GM21723 (cell line): ENCODE results near the gene STPG2.

Experiments
- ATAC-seq: cut with Tn5 transposase; IDR thresholded peaks from one replicate; pipeline ENCODE4 v1.9.1; 2021; ENCODE audit warnings: mild to moderate bottlenecking, moderate library complexity; ENCODE audit not compliant: unreplicated experiment

Gene STPG2

DNA sequence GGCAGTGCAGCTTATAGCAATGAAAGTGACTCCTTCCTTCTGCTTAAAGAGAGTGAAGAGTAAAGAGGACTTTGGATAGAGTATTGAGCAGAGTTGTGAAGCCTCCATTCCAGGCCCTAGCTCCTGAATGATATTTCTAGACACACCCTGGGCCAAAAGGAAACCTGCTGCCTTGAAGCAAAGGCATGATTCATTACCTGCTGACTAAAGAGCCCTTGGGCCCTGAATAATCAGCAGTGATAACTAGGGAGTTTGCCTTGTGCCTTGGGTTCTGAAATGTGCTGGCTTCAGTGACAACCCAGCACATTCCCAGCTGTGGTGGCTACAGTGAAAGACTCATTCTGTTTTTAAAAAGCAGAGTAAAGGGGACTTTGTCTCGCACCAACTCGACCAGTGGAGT, 49.2 kb downstream of the STPG2 start:
- no peak for ATAC-seq

DNA sequence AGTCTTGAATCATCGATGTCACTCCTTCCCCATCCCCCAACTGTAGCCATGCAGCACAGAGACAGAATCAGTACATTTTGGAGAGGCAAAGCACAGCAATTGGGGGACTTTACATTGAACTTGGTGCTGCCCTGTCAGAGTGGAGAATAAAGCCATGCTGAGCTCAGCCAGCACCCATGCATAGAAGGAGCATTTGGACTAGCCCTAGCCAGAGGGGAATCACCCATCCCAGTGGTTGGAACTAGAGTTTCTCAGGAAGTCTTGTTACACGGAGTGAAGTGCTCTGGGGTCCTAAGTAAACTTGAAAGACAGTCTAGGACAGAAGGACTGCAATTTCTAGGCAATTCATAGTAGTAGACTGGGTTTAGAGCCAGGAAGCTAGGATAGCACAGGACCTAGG, 49.6 kb downstream of the STPG2 start:
- ATAC-seq, result no peak

DNA sequence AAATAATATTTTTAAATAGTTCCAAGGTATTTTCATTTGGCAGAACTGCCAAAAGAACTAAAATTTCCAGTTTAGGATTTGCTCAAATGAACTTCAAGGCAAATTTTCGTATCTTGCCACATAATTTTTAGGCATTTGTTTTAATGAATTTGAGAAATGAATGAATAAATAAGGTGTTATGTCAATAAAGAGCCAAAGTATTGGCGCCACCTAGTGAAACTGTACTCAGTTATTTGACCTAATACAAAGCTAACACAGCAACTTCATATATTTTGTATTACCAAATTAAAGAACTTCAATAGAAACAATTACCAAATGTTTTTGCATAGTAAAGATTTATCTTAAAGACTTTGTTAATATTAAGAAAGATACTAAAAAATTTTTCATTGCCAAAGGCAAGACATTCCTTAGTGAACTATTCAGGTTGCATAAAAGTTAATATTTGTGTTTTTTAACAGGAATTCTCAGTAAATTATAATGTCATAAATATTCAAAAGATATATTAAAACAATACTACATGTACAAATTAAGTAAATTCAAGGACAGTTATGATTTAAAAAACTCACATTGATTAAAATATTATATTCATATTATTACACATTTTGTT, 50.3 kb downstream of the STPG2 start:
- ATAC-seq, result no peak

DNA sequence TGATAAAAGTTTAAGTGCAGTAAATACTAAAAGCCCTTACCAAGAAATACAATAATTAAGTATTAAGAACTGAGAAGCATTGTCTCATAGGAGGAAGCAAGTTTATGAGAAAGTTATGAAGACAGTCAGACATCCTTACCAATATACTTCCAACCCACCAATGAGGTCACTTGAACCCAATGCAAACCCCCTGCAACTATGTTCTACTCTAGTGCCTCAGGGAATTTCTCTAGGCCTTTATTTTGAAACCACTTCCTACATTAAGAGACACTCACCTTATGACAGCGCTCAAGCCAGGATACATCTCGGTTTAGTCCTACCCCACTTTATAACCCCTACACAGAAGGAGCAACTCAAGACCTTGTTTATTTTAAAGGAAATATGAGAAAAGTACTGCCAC, 61.3 kb downstream of the STPG2 start:
- no peak for ATAC-seq

DNA sequence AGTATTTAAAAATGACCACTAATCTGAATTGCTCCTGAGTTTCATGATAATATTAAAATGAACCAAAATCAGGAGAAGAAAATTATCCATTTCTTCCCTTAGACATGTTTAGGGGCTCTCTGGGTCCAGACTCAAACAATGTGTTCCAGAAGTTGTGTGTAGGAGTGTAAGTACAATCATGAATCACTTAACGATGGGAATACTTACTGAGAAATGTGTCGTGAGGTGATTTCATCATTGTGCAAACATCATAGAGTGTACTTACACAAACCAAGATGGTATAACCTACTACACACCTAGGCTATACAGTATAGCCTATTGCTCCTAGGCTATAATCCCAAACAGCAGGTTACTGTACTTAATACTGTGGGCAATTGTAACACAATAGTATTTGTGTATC, 74.8 kb downstream of the STPG2 start:
- no peak for ATAC-seq

DNA sequence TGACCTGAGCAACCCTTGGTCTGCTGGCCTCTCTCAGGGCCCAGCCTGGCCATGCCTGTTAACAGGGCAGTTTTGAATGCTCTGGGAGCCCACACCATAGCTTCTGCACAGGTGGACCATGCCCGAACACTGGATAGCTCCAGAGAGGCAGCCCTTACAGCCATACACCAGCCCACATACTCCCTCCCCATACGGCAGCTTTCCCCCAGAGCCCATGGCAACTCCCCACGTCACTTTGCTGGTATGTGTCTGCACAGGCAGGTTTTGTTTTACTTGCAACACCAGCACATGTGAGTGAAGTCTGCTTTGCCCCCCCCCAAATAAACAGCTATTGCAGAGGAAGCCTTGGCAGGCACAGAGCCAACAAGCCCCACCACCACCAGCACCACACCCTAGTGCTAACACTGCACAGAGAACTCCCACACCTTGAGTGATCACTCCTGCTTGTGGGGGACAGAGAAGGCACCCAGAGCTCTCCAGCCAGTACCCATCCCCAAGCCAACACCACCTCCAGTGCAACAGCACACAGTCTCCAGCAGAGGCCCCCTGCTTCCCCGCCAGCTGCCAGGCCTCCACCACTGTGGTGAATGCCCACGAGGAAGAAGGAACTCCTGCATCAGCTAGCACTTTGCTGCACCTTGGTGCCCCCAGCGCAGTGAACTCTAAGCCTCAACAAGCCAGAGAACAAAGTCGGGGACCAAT, 87.3 kb downstream of the STPG2 start:
- no peak for ATAC-seq

DNA sequence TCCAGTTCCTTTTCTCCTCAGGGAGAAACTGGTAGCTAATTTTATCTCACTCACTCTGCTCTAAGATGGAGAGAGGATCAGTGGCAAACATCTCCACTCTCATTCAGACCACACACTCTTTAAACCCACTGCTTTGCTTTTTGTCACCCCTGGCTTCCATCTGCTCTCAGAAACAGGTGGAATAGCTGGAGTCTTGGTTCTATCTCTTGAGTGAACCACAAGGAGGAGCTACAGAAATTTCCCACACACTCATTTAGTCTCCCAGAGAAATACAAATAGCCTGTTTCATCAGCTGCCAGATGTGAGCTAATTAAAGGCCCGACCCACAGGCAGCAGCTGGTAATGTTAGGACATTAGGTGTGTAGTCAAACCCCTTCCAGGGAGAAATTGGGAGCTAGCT, 96.6 kb downstream of the STPG2 start:
- ATAC-seq, result no peak

DNA sequence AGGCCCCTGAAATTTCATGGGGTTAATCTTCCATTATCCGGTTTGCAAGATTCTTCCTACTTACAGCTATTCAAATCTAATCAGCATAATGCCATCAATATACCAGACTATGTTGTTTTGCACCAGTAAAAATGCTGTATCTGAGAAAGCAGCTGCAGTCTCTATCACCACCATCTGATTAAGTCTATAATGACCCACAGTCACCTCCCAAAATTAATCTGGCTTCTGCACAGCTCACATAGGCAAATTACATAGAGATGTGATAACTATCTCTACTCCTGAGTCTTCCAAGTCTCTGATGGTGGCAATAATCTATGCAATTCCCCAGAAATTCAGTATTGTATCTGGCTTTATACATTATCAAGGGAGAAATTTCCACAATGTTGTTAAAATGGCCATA, 113.2 kb downstream of the STPG2 start:
- no peak for ATAC-seq

DNA sequence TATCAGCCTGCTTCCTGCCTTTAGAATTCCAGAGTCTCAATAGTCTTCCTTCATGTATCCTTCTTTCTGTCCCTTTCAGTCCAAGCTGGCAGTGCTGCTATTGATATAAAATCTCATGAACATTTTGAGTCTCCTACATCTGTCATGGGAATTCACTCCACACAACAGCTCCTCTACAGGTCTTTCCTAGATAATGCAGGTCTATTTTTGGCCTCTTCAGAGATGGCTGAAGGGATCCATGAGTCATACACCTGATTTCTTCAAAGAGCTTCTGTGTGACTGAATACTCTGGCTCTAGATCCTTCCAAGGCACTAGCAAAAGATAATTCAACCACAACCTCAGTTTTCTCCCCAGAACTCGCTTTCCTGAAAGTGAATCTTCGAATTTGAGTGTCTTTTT, 115.4 kb downstream of the STPG2 start:
- no peak for ATAC-seq

DNA sequence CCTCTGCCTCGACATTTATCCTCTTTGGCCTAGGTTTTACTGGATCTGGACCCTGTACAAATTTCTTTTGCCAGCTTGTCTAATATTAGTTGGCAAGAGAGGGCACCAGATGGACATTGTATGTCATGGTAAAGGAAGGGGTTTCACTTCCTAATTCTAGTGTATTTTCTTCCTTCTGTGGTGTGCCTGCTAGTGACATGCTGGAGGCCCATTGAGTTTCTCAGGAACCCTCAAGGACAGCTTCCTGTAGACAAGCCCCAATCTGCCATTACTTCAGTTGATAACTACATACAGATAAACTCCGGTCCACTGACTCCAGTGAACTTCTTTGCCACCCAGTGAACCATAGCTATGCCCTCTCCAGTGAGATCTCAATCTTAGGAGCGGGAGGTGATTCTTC, 116.9 kb downstream of the STPG2 start:
- no peak for ATAC-seq

DNA sequence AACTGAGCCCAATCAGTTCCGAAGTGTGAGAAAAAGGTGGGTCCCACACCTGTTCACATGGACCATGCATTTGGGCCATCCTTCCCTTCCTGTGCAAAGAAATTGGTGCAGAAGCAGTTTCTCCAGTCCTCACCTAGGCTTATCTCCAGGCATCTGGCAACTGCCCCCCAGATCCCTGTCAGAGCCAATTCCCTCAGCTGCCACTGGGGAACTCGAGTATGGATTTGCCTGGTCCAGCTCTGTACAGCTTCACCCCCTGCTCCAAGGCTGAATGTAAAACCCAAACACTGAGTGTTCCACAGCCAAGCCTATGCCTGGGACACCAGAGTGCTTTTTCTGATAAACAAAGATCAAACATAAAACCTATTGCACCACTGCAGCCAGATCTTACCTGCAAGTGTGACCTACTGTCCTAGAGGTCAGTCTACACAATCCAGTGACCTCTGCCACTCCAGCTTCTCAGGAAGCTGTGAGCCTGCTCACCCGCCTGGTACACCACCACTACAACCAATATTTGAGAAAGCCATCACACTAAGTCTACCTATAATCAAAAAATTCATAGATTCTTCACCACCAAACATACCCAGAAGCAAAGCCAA, 136.4 kb downstream of the STPG2 start:
- no peak for ATAC-seq

DNA sequence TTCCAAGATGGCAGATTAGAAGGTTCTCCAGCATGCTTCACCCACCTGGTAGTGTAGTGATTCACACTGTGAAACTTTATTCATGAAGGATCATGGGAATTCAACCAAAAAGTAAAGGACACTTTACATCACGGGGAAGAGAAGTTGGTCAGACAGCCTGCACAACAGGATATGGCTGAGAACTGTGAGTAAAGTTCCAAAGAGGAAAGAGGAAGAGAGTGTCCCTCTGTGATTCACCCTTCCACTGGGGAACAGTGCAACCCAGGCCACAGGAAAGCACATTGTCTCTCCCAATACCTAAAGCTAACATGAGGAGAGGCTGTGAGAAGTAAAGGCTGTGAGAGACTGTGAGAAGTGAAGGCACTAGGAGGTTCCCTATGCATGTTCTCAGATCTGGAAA, 137.2 kb downstream of the STPG2 start:
- ATAC-seq, result no peak

DNA sequence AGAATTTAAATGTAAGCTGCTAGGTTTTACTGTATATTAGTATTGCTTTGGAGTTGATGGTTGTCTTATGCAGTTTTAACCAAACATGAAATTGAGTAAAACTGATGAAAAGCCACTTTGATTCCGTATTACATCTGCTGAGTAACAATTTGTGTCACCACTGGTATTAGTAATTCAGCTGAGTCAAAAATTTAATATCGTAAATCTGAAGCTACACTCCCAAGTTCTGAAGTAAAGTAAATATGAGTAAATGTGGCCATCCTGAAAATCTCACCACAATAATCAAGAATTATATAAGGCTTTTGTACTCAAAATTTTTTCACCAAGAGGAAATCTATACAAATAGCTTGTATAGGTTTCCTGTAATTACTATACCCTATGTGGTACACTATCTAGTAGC, 142.3 kb downstream of the STPG2 start:
- no peak for ATAC-seq

DNA sequence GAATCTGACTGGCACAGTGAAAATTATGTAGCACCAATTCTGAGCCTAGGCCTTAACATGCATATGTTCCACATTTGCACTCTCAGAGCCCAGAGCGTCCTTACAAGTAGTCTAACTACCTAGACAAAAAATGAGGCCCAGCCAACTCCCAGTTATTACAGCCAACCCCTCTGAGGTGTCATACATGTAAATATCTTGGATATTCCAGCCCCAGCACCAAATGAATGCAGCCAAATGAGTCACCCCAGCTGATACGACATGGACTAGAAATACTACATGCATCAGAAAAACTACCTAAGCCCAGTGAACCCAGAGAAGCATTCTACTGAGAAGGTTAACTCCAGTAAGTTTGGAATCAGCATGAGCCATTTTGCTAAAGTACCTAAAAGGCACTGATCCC, 145.1 kb downstream of the STPG2 start:
- no peak for ATAC-seq

DNA sequence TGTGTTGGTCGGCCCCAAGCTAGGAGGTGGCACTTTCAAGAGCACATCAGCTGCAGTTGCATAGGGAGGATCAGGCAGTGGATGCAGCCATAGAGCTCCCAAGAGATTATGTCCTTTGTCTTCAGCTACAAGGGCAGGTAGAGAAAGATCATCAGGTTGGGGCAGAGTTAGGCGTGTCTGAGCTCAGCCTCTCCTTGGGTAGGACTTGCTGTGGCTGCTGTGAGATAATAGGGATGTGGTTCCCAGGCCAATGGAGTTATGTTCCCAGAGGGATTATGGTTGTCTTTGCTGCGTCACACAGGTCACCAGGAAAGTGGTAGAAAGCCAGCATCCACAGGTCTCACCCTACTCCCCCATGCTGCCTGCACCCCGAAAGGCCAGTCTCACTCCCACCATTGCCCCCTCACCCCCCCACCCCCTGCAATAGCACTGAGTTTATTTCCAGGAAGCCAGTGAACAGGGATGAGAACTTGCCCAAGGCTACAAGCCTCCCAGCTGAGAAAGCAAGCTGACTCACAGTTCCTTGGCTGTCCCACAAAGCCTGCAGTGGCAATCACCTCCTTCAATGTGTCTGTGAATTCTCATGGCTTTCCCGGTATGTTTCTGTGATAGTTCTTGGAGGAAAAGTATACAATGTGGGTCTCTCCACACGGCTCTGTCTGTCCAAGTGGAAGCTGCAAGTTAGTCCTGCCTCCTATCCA, 148.4 kb downstream of the STPG2 start:
- ATAC-seq, result no peak

DNA sequence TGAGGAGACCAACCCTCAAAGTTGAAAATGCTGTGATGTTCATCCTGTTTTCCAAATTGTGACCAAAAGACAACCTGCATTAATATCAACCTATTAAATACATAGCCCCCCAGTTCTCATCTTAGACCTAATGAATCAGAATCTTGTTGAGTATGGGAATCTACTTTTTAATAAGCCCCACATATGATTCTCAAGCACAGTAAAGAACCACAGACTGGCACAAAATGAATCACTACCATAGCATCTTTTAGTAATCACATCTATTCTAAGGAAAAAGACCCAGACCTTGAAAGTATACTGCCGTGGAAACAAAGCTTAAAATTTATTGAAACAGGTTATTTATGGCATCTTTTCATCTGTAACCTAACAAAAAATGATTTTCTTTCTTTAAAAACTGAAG, 152.9 kb downstream of the STPG2 start:
- ATAC-seq, result no peak

DNA sequence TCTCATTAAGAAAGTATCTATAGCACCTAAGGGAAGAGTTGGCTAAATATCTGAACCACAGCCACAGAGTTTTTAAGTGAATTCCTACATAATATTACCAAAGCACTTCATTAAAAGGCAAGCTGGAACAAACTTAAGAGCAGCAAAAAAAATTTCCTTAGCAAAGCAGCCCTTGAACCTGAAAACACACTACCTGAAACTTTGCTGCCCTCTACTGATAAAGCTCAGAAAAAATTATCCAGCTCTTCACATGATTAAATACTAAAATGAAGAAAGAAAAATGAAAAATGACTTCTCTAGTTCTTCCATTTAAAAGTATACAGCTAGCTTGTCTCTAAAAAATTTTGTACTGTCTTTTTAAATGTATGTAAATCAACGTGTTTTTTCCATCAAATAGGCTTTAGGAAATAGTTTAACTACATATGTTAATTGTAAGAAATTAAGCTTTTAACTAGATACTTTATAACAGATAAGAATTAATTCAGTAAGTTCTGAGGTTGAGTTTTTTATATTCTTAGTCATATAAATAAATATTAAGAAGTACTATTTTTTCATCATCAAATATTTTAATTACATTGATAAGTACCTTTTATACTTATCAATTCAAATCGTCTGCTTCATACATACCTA, 156.1 kb downstream of the STPG2 start:
- ATAC-seq, result no peak

DNA sequence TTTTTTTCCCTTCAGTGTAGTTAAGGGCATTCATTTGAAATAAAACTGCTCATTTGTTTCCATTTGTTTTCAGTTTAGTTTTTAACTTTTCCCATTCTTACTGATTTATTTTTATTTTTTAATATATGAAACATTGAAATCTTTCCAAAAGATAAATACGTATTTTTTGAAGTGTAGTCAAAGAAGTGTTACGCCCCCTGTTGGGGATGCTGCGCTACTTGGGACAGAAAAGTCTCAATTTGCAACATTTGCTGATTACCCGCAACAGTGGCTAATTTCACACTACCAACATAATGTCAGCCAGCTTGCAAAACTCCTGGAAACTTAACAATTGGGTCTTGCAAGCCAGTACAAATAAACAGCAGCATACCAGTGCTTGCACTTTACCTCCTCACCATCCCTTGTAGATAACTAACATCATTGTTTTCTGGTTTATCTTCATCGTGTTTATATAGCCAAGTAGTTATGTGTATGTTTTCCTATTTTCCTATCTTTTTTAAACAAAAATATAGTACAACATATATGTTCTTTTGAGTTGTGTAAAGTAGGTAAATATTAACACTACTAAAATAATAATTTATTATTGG, 158.6 kb downstream of the STPG2 start:
- ATAC-seq, result no peak

DNA sequence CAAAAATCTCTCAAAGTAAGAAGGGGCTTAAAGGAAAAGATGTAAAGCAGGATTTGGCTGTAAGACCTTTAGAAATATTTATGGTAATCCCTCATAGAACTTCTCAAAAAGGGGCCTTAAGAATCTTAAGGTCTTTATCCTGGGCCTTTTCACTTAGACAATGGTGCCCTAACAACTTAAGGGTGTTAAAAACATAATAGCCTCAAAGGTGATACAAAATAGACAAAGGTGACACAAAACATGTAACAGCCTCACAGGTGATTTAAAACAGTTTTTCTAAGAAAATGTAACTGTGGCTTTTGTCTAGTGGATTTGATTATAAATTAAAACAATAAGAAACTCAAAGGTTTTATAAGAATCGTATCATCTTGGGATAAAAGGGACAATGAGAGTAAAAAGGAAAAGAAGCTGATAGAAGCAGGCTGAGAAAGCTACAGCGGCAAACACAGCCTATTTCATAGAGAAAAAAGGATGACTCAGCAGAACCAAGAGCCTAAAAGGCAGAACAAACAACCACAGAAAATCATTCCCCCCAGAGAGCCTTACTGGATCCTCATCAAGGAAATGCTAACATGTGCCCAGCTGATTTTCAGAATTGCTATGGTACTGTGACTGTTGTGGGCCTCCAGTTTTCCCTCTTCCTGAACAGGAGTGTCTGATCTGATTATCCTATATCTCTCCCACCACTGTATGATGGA, 164.3 kb downstream of the STPG2 start:
- ATAC-seq, result no peak

DNA sequence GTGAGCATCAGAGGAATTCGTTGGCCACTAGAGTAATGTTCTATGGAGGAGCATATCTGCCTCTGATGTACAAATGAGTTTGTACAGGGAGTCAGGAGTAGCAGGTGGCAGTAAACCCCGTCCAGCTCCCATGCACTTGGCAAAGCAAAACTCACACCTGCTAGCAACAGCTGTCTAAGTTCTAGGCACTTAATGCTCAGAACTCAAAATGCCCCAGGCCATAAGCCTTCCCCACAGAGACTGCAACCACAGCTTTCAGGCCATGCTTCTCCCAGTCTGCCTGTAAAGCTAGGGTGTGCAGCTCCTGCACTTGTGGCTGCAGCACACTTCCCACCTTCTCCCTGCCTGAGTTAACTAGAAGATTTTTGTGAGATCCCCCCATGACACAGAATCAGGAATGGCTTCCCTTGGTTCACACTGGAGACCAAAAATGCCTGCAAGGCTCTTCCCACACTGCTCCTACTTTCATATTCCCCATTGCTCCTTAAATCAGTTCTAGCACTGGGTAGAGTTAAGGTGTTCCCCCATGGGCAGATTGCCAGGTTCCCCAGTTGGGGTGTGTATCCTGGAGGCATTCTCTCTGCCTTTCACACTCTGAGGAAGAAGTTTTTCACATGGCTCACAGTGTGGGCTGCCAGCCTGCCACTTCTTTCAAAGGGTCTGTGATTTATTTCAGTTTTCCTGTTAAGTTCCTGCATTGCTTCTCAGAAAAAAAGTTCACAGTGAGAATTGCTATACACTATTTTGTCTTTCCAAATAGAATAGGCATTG, 189.9 kb downstream of the STPG2 start:
- ATAC-seq, result no peak
